GM18861 (cell line): ENCODE results near the gene PPARG.
"Not testable (repeated sequence)": the region's sequence is repeated elsewhere in the genome, so short reads cannot be mapped to it uniquely, and the experiment has no call there.

Experiments used
- ATAC-seq: cut with Tn5 transposase; IDR thresholded peaks from one replicate; pipeline ENCODE4 v1.9.1; 2021; ENCODE audit not compliant: unreplicated experiment

Gene PPARG

GRCh38 chr3:12278566-12278965 is 10.3 kb upstream of the PPARG start:
- ATAC-seq, result no peak

- no peak for ATAC-seq
Measured at GRCh38 chr3:12279591-12280326, 9.1 kb upstream of the PPARG start.

- ATAC-seq, result no peak
Measured at GRCh38 chr3:12280357-12280806, 8.5 kb upstream of the PPARG start.

GRCh38 chr3:12284591-12284990 is 4.3 kb upstream of the PPARG start:
- ATAC-seq, result no peak

- ATAC-seq, result no peak
Measured at GRCh38 chr3:12285003-12285555, 3.8 kb upstream of the PPARG start.

GRCh38 chr3:12285779-12286178 is 3.1 kb upstream of the PPARG start:
- not testable (repeated sequence) for ATAC-seq

- no peak for ATAC-seq
Measured at GRCh38 chr3:12286504-12286903, 2.4 kb upstream of the PPARG start.

GRCh38 chr3:12286927-12287726 is 1.7 kb upstream of the PPARG start:
- no peak for ATAC-seq

- ATAC-seq, result no peak
Measured at GRCh38 chr3:12287727-12288181, 1.1 kb upstream of the PPARG start.

- ATAC-seq, result no peak
Measured at GRCh38 chr3:12289524-12289923, 654 bp downstream of the PPARG start.

- ATAC-seq, result no peak
Measured at GRCh38 chr3:12292770-12293169, 3.9 kb downstream of the PPARG start.

GRCh38 chr3:12294885-12295580 is 6.2 kb downstream of the PPARG start:
- ATAC-seq, result no peak

GRCh38 chr3:12296511-12296910 is 7.6 kb downstream of the PPARG start:
- ATAC-seq, result no peak

- no peak for ATAC-seq
Measured at GRCh38 chr3:12299026-12299425, 10.2 kb downstream of the PPARG start.

GRCh38 chr3:12300137-12300536 is 11.3 kb downstream of the PPARG start:
- ATAC-seq, result no peak

- ATAC-seq, result no peak
Measured at GRCh38 chr3:12301031-12301430, 12.2 kb downstream of the PPARG start.

- ATAC-seq, result no peak
Measured at GRCh38 chr3:12301513-12301912, 12.6 kb downstream of the PPARG start.

- ATAC-seq, result no peak
Measured at GRCh38 chr3:12302564-12302963, 13.7 kb downstream of the PPARG start.

GRCh38 chr3:12303534-12303933 is 14.7 kb downstream of the PPARG start:
- no peak for ATAC-seq

GRCh38 chr3:12303993-12304392 is 15.1 kb downstream of the PPARG start:
- no peak for ATAC-seq

- no peak for ATAC-seq
Measured at GRCh38 chr3:12307136-12307535, 18.3 kb downstream of the PPARG start.
